RWPE1 (cell line): ENCODE data around the gene PDCD1.
"Not testable (repeated sequence)": the region's sequence is repeated elsewhere in the genome, so short reads cannot be mapped to it uniquely, and the experiment has no call there.

ENCODE experiments used
- CTCF ChIA-PET: fragments of 350-600 bp; sonication (Branson Sonifier 250); formaldehyde crosslinking; extraction: SDS; loops from one replicate; lab custom pipeline; 2021; lab: Yijun Ruan, JAX
- POLR2A ChIA-PET: fragments of 400-600 bp; formaldehyde crosslinking; extraction: SDS; loops from one replicate; lab custom pipeline; 2020; ENCODE audit warnings: antibody characterized with exemption; ENCODE audit not compliant: low non-redundant PET; lab: Yijun Ruan, JAX
- DNase-seq: peaks from one replicate; pipeline ENCODE4 v3.0.0; 2012; ENCODE audit warnings: low spot score
- H3K27ac ChIP-seq: fragments of 450-650 bp; 2 replicates; pipeline ENCODE4 v1.5.1; 2017
- TF ChIP-seq, protein P1 (sequence below): fragments of 450-650 bp; conservative IDR thresholded peaks from 2 replicates; pipeline ENCODE4 v1.5.1; 2017; ENCODE audit warnings: low read depth, mild to moderate bottlenecking

The PDCD1 gene

DNA sequence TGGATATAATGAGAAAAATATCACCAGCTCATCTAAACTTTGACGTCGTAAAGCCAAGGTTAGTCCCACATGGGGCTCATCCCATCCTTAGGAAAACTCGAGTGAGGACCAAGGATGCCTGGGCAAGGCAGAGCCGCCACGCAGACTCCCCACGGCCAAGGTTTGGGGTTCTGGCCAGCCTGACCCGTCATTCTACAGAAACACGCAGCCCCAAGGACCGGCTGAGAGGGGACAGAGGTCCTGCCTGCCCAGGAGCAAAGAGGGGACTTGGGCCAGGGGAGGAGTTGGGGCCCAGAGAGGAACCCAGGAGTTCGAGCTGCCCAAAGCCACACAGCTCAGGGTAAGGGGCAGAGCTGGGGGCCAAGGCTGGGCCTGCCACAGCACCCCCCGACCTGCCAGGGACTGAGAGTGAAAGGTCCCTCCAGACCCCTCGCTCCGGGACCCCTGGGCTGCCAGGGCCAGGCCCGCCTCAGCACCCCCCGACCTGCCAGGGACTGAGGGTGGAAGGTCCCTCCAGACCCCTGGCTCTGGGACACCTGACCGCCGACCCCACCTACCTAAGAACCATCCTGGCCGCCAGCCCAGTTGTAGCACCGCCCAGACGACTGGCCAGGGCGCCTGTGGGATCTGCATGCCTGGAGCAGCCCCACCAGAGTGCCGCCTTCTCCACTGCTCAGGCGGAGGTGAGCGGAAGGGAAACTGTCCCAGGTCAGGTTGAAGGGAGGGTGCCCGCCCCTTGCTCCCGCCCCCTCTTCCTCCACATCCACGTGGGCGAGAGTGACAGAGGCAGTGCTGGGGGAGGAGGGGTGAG, at the start of gene PDCD1:
Gene PDCD1, minus strand, starts transcription at position 689 of the 811 bp plus-strand sequence. Its CDS starts 56 bp downstream, at position 633.
- POLR2A ChIA-PET = no interaction called here
- H3K27ac ChIP-seq = no peak within 1 kb of the TSS
- DNase-seq = no peak
- CTCF ChIA-PET = interaction anchor here (1.0 kb wide), 1 partner anchor 8 kb away, joined by 3 read pairs; no protein-coding TSS in a partner anchor
- TF ChIP-seq, protein P1, sequence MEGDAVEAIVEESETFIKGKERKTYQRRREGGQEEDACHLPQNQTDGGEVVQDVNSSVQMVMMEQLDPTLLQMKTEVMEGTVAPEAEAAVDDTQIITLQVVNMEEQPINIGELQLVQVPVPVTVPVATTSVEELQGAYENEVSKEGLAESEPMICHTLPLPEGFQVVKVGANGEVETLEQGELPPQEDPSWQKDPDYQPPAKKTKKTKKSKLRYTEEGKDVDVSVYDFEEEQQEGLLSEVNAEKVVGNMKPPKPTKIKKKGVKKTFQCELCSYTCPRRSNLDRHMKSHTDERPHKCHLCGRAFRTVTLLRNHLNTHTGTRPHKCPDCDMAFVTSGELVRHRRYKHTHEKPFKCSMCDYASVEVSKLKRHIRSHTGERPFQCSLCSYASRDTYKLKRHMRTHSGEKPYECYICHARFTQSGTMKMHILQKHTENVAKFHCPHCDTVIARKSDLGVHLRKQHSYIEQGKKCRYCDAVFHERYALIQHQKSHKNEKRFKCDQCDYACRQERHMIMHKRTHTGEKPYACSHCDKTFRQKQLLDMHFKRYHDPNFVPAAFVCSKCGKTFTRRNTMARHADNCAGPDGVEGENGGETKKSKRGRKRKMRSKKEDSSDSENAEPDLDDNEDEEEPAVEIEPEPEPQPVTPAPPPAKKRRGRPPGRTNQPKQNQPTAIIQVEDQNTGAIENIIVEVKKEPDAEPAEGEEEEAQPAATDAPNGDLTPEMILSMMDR = no peak

DNA sequence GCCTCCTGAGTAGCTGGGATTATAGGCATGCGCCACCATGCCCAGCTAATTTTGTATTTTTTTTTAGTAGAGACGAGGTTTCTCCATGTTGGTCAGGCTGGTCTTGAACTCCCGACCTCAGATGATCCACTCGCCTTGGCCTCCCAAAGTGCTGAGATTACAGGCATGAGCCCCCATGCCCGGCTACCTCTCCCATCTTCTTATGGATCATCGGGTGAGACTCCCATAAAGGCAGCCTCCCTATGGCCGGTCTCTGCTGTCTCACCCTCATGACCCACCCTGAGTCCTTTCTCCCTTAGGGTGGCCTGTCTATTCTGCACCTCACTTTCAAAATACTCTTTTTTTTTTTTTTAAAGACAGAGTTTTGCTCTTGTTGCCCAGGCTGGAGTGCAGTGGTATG, 49.1 kb upstream of the PDCD1 start:
- H3K27ac ChIP-seq, CTCF ChIA-PET, POLR2A ChIA-PET, DNase-seq: not testable (repeated sequence)

DNA sequence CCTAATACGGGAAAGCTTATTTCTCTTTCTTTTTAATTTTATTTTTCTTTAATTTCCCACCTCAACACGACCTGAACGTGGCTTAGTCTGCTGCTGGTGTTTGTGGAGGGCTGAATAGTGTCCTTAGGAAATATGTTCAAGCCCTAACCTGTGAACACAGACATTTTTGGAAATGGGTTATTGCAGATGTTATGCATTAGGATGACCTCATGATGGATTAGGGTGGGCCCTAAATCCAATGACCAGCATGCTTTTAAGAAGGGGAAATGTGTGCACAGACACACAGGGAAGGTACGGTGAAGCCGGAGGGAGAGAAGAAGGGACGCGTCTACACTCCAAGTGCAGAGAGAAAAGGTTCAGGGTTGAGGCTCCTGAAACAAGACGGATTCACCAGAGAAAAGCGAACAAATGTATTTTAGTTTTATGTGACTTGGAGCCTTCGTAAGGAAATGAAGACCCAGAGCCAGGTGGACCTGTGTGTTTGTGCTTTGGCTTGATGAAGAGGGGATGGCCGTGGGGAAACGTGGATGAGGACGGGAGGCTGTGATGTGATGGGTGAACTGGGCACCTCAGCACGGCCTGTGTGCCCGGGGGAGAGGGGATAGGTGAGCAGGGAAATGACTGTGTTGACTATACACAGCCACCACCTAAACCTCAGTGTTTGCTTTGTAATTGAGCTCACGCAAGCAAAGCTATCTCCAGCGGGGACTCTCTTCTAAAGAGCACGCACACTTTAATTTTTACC, 48.3 kb upstream of the PDCD1 start:
- TF ChIP-seq, protein P1 = no peak
- no peak for DNase-seq
- H3K27ac ChIP-seq = no peak overlapping the region
- CTCF ChIA-PET = no interaction called here
- POLR2A ChIA-PET = no interaction called here

DNA sequence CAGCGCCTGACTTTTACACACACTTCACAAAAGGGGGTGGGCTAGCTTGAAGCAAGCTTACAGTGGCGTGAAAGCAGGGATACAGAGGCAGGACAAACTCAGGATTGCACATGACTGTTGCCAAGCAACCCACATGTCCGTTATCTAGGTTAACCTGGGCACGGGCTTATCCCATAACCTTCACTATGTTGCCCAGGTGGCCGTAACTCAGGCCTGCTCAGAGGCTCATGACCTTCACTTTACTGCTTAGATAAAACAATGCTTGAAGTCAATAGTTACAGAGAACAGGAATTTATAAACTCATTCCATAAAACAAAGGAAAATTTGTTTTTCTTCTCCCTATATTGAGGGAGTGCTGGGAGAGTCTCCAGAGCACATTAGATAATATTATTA, 47.7 kb upstream of the PDCD1 start:
- DNase-seq, H3K27ac ChIP-seq, POLR2A ChIA-PET, CTCF ChIA-PET: not testable (repeated sequence)

DNA sequence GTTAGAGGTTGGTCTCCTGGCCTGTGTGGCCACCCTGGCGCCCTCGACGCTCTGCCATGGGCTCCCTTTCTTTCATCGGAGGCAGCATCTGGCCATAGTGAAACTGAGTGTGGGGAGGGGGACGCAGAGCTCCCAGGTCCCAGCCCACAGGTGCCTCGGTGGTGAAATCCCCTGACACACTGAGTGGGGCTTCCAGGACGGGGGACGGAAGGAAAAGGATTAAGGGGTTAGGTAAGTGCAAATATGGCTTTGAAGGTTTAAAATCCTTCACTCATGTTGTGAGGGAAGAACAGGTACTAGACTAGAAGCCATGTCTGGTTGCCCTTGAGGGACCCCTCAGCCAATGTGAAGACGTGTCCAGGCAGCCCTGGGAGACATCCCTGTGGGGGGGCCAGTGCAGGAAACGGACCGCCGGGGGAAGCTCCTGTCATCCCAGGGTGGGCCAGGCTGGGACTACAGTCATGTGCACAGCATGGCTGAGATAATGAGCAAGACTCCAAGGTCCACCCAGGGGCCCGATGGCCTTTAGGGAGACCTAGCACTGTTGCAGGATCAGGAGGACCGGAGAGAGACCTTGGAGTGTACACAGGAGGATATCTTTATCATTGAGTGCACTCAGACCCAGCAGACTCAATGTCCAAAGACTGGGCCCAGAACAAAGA, 47.2 kb upstream of the PDCD1 start:
- TF ChIP-seq, protein P1 = no peak
- ChIA-PET CTCF (interaction anchor here (0.7 kb wide), 1 partner anchor 12 kb away, joined by 3 read pairs; no protein-coding TSS in a partner anchor), POLR2A (no interaction called here)
- DNase-seq = no peak
- no peak overlapping the region for H3K27ac ChIP-seq

DNA sequence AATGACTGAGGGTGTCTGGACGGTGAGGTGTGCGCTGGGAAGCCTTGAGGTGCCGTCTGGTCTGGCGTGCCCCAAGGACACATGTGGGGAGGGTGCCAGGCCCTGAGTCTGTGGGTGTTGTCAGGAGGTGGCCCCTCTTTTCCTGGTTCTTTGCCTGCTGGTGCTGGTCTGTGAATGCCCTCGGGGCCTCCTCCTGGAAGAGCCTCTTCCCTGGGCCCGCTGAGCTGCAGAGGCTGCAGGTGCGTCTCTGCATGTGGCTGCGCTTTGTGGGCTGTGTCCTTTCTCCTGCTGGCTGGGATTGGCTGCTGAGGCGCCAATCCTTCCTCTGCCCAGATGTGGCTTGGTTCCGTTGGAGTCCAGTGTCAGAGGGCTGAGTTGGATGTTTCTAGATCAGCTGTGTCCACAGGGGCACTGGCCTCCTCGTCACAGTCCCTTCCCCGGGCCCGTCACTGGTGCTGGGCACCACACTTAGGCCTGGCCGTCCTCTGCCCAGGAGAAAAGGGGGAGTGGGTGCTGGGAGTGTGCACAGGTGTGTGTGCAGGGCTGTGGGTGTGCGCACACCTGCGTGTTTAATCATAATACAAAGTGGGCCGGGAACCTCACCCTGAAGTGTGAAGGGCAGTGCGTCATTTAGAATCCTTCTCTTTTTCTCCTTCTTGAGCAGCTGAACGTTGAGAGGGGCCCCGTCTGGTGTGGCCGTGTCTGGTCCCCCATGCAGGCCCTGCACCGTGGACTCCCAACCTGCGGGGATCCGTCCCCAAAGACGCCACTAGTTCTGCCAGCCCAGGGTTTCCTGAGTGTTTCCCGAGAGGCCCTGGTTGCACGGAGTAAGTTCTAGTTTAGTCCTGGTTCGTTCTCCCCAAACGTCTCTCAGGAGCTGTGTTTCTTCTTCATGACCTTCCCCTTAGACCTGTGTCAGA, 46.4 kb upstream of the PDCD1 start:
- ChIA-PET CTCF (interaction anchor here (0.7 kb wide), 1 partner anchor 11 kb away, joined by 3 read pairs; no protein-coding TSS in a partner anchor), POLR2A (no interaction called here)
- DNase-seq = no peak
- H3K27ac ChIP-seq = no peak overlapping the region
- TF ChIP-seq, protein P1 = no peak
